ENCODE measurements around the gene TMC7.

The TMC7 gene

GRCh38 chr16:19092653-19093410 lies 109.1 kb downstream of the TMC7 start:
- DNase-seq = no peak

GRCh38 chr16:19093631-19094541 lies 110.2 kb downstream of the TMC7 start:
- DNase-seq = no peak

- DNase-seq = no peak
These were observed 111.0 kb downstream of the TMC7 start for GRCh38 chr16:19094542-19095365.

GRCh38 chr16:19095654-19096053 lies 111.9 kb downstream of the TMC7 start:
- DNase-seq = no peak

- DNase-seq = no peak
These were observed 114.4 kb downstream of the TMC7 start for GRCh38 chr16:19098173-19098572.

GRCh38 chr16:19102187-19102872 lies 118.6 kb downstream of the TMC7 start:
- no peak for DNase-seq

- DNase-seq = no peak
These were observed 120.9 kb downstream of the TMC7 start for GRCh38 chr16:19104607-19105006.

GRCh38 chr16:19105131-19105530 lies 121.4 kb downstream of the TMC7 start:
- no peak for DNase-seq

GRCh38 chr16:19105891-19106624 lies 122.3 kb downstream of the TMC7 start:
- DNase-seq = no peak

- no peak for DNase-seq
These were observed 122.9 kb downstream of the TMC7 start for GRCh38 chr16:19106625-19107020.

- DNase-seq = no peak
These were observed 124.9 kb downstream of the TMC7 start for GRCh38 chr16:19108409-19109287.

GRCh38 chr16:19109288-19109664 lies 125.5 kb downstream of the TMC7 start:
- no peak for DNase-seq

GRCh38 chr16:19110537-19111360 lies 127.0 kb downstream of the TMC7 start:
- no peak for DNase-seq

- no peak for DNase-seq
These were observed 128.3 kb downstream of the TMC7 start for GRCh38 chr16:19112099-19112407.

All from activated CD4-positive, alpha-beta T cell treated with anti-CD3 and anti-CD28 coated beads, Interleukin-2, amount 50 U/mL, for 48 hours (primary cell).